ENCODE measurements around the gene C2CD2.
A peak's percentile ranks its signal among the peaks of the same experiment; 100 is the strongest.

Gene C2CD2

GRCh38 chr21:41886328-41886727 lies 67.5 kb downstream of the C2CD2 start:
- no peak for DNase-seq (ENCODE audit: low spot score)

GRCh38 chr21:41885341-41886024 lies 68.3 kb downstream of the C2CD2 start:
- no peak for DNase-seq (ENCODE audit: low spot score)

GRCh38 chr21:41884501-41885030 lies 69.3 kb downstream of the C2CD2 start:
- no peak for DNase-seq (ENCODE audit: low spot score)

DNA sequence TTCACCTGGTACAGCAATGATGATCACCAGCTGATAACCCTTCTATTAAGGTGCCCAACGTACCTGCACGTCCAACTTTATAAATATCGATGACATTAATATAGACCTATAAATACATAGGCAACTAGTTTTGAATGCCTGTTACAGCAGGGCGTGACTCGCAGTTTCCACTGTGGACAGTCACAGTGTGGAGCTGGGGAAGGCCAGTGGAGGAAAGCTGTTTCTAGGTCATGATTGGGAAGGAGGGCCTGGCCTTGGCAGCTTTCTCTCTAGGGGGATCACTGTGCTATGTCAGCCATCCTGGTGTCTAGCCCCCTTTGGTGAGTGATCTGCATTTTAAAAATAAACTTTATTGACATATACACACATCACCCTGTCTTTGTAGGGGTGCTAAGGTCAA lies 70.2 kb downstream of the C2CD2 start:
- no peak for DNase-seq (ENCODE audit: low spot score)

GRCh38 chr21:41881051-41881450 lies 72.8 kb downstream of the C2CD2 start:
- no peak for DNase-seq (ENCODE audit: low spot score)

DNA sequence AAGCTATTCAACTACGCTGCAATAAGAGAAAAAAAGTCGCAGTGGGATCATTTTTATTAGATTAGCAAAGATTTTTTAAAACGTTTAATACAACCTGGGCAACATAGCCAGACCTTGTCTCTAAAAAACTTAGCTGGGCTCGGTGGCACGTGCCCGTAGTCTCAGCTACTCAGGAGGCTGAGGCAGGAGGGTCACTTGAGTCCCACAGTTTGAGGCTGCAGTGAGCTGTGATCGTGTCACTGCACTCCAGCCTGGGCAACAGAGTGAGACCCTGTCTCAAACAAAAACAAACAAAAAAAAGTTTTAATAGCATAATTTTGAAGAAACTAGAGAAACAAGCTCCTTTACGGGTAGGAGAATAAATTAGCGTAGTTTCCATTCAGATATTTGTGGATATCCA lies 73.7 kb downstream of the C2CD2 start:
- no peak for DNase-seq (ENCODE audit: low spot score)

DNA sequence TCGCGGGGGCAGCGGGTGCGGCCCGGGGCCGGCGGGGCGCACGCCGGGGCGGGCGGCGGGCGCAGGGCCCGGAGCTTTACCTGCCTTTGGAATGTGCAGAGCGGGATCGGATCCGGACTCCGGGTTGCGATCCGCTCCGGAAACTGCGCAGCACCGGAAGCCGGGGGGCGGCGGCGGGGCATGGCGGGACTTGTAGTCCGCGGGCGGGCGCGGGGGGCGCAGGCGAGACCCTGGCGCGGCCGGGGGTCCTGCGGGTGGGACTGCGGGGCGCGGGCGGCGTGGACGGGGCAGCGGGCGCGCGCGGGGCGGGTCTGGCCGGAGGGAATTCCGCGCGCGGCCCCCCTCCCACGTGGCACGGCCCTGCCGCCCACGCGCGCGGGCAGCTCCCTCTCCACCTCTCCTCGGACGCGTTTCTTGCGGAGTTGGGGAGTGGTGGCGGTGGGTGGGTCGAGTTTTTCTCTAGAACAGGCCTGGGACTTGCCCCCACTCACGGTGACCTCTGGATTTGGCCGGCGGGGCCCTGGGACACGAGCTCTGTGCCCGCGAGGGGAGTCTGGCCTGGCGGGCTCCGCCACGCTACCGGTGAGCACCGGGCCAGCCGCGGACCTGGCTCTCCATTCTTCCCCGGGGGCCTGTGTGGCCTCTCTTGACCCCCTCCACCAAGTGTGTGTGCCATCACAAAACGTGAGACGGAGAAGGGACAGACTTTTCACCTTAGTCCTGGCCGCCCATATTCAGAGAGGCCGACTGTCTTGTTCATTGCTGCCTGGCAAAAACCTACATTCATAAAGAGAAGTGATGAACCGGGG lies 74.4 kb downstream of the C2CD2 start, which contains the start of gene PRDM15:
TSS of gene PRDM15 (minus strand) at position 155 of the 809 bp plus-strand sequence. CDS start 18,981 bp downstream, outside the sequence.
- DNase-seq (ENCODE audit: low spot score) = peak; percentile 92

DNA sequence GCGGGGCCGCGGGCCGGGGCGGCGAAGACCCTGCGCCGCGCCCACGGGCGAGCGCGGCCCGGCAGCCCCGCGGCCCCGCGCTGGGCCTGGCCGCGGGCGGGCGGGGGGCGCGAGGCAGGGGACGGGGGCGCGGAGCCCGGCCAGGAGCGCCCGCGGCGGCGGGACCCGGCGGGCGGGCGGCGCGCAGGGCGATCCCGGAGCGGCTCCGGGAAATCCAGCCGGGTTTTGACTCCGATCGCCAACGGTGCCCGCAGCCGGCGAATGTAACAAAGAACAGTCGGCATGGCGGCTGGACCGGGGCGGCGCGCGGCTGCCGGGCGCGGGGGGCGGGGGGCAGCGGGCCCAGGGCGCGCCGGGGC lies 75.0 kb downstream of the C2CD2 start:
- peak; percentile 94 for DNase-seq (ENCODE audit: low spot score)

DNA sequence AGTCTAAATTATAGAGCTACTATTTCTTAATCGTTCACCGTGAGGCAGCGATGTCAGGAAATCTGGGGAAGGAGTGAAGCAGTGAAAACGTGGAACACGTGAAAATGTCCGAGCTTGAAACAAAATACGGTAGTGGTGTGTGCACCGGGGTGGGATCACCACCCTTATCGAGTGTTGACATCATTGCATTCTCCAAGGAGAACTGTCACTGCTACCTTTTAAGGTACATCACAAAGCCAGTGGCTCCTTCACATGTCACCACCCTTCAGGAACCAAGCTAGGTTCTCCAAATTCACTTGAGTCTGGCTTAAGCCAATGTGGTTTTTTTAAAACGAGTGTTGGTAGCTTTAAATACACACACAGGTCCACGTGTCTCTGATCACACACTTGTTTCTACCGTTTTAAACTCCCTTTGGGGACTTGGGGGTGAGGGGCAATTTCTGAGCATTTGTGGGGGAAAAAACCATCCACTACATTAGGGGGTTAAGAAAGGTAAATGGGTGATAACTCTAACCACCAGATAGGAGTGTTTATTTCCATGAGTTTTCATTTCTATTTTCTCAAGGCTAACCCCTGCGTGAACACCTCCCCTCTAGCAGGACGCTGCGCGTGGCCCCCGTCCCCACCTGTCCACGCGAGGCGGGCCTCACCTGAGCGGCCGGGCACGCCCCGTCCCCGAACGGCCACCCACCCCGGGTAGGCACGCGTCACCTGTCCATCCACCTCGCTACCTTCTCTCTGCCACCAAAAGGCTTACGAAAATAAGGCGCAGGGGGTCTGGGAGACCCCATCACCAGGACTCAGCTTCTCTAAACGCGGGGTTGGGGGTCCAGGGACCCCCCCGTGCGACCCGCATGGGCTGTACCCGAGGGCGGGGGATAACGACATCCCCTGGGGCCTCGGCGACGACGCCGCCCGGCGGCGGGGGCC lies 75.7 kb downstream of the C2CD2 start:
- peak; percentile 75 for DNase-seq (ENCODE audit: low spot score)

DNA sequence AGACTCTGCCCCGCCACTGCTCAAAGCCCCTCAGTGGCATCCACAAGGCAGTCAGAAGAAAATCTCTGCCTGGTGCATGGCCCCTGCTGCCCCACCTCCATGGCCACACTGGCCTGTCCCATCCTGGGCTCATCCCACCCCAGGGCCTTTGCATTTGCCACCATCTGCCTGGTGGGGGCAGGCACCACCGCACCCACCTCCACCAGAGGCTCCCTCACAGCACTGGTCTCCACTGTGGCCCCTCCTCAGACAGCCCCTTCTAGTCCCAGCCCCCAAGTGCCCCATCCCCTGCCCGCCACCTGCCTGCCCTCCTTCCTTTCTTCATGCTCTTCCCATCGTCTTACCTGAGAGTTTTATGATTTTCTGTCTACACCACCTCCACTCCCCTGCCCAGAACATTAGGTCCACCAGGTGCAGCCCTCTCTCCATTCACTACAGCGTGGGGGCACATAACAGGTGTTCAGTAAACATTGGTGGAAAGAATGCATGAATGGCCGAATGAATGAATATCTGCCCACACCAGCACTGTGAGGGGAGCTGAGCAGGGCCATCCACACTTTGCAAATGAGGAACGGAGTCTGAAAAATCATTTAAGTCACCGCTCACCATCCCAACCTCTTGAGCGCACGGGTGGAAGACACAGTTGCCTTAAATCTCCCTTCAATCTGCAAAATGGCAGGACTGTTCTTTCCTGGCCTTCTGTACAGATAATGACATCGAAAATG lies 76.7 kb downstream of the C2CD2 start:
- DNase-seq (ENCODE audit: low spot score) = no peak

- DNase-seq (ENCODE audit: low spot score) = no peak
Observed at GRCh38 chr21:41876396-41876795, 77.4 kb downstream of the C2CD2 start.

DNA sequence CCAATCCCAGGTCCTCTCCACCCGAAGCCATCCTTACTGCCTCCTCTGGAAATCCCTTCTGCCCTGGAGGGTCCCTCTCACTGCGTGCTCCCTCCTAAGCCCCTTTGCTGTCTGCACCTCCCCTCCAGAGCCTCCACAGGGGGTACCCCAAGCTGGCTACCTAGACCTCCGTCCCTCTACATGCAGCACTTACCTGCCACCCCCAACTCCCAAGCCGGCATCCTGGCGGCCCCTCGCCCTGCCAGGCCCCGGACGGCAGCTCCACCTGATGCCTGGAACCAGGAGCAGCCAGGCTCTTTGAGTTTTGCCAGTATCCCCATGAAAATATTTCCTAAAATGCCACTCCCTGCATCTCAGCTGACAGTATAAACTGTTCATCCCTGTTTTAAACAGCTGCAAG lies 78.7 kb downstream of the C2CD2 start:
- no peak for DNase-seq (ENCODE audit: low spot score)

DNA sequence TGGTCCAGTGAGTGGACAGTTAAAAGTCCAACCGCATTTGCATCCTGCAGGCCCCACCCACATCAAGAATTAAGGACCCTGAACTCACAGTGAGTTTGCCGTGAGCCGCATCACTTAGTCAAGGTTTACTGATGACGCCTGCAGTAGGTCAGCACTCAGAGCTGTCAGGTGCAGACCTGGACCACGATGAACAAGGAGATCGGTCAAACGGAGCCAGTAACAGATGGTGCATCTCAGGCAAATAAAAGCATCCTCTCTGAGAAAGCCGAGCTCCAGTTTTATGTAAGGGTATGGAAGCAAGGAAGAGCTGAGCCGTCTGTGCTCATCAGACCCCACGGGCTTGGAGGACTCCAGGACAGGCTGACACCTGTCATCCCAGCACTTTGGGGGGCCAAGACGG lies 79.2 kb downstream of the C2CD2 start:
- DNase-seq (ENCODE audit: low spot score) = no peak

DNA sequence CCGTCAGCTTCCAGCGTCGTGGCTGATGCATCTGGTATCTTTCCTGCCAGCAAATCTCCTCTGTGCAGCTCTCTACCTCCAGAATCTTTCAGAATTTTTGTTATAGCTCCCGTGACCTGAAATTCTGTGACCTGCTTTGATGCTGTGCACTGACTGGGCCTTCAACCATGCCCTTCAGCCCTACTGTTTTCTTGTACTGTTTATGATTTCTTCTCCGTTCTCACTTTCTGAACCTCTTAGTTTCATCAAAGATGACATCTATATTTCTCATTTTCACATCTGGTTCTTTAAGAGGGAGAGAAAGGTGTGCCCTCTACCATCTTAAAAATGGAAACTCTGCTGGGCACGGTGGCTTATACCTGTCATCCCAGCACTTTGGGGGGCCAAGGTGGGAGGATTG lies 80.4 kb downstream of the C2CD2 start:
- no peak for DNase-seq (ENCODE audit: low spot score)

DNA sequence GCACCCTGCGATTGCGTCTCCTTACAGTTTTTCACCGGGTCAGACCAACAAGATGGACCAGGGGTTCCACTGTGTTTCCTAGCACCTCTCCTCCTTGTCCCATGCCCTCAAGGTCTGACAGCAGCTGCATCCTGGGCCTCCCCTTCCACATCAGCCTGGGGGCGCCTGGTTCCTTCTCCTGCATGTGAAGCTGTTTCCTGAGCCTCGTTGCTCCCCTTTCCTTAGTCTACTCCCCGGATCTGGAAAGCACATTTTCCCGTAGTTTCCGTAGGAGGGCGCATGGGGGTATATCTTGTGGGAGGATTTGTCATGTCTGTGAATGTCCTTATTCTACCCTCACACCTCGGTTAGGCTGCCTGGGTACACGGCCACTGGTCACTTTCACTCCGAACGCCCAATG lies 80.8 kb downstream of the C2CD2 start:
- DNase-seq (ENCODE audit: low spot score) = no peak

DNA sequence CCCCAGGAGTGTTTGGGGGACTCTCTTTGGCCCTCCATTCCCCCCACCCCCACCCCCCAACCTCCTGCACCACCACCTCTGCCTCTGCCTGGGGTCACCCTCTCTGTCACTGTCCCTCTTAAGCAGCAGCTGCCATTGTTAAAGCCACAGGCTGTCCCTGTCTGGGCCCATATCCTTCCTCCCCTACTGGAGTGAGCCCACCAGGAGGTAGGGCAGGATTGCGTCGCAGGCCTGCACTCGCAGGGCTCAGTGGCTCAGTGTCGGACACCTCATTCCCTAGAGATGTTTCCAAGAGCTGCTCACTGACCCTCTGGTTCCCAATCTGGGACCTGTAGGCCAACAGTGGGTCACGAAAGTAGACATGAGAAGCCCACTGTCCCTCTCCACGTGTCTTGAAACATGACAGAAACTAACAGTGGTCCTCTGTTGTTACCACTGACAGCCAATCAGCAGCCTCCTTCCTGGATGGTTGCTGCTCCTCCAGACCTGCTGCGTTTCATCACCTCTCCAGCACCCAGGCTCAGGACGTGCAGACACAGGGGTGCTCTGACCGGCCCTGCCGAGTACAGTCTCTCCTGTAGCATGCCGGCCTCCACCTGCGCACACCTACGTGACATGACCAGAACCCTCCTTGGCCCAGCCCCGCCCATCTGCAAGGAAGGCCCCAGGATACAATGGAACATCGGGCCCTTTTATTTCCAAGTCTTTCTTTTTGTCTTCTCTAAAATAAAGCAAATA lies 82.4 kb downstream of the C2CD2 start:
- no peak for DNase-seq (ENCODE audit: low spot score)

DNA sequence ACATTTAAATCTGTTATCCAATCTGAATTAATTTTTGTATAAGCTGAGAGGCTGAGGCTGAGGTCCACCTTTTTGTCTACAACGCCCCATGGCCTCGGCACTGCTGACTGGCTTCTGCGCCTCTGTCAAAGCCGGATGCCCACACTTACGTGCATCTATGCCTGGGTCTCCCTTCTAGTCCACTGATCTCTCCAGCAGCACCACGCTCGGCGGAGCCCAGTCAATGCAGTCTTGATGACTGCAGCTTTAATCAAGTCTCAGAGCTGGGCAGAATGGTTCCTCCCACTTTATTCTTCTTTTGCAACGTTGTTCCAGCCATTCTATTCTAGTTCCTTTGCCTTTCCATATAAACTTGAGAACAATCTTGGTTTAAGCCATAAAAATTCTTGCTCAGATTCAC lies 84.0 kb downstream of the C2CD2 start:
- no peak for DNase-seq (ENCODE audit: low spot score)

GRCh38 chr21:41868062-41868710 lies 85.6 kb downstream of the C2CD2 start:
- DNase-seq (ENCODE audit: low spot score) = peak; percentile 60

DNA sequence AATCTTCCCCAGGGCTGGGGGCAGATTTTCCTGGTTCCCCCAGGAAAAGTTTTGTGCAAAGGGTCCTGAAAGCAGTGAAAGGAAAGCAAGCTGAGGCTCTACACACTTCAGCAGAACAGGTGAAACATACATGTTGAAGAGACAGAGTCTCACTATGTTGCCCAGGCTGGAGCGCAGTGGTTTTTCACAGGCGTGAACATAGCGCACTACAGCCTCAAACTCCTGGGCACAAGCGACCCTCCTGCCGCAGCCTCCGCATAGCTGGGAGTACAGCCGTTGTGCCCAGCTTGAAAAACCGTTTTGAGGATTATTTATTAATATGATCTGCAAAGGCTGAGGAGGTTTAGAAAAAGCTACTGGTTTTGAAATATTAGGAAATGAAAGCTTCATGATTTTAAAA lies 86.5 kb downstream of the C2CD2 start:
- no peak for DNase-seq (ENCODE audit: low spot score)

DNA sequence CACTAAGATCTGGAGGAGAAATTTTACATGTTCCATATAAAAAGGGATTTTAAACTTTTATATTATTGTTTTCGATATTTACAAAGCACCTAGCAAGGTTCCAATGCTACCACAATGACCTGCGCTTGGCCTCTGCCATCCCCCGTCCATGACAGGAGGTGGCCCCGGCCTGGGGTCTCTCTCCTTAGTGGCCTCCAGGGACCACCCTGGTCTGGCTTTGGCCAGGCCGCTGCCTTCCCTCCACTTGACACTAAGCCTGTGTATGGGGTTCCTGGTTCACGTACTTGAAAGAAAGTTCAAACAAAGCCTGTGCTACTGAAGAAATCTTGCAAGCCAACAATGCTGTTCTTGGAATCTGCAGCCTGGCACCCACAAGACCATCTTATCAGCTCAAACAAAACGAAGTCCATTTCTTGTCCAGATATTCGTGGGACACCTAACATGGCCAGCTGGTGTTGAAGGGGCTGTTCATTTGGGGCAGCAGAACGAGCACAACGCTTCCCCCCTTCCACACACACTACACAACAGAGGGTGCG lies 87.5 kb downstream of the C2CD2 start:
- no peak for DNase-seq (ENCODE audit: low spot score)

Measured in GM03348 (cell line).